GM21717 (cell line): ENCODE data around the gene PHIP.
"Not testable (repeated sequence)": the region's sequence is repeated elsewhere in the genome, so short reads cannot be mapped to it uniquely, and the experiment has no call there.

Experiments
- ATAC-seq: cut with Tn5 transposase; IDR thresholded peaks from one replicate; pipeline ENCODE4 v1.9.1; 2021; ENCODE audit warnings: mild to moderate bottlenecking, moderate library complexity; ENCODE audit not compliant: unreplicated experiment

Gene PHIP

DNA sequence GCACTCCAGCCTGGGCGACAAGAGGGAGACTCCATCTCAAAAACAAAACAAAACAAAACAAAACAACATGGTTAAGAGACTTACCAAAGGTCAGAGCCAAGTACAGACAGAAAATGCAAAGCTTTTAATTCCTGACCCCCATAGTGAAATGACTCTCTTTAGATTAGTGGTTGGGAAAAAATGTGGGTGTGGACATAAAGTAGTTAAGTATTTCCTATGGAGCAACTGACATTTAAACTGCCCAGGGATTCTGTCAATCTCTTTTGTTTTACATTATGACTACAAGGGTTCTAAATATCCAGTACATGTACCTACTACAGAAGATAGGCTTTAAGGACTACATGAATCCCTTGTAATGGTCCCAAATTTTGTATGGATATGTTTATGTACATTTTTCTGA lies 135.6 kb downstream of the PHIP start:
- no peak for ATAC-seq

DNA sequence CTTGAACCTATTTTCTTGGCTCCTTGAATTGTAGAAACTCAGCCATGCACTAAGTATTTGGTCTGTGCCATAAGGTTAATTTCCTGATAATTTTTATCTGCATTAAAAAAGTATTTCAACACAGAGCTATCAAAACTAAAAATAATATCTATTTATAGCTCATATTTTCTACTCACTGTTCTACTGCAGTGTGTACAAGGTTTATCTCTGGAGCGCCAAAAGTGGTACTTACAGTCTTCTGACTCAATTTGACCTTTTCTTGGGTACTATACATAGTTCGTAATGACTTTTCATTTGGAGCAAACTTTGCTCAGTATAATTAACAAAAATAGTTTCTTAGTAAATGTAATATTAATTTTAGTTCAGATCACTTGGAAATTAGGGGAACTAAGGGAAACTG lies 141.5 kb downstream of the PHIP start:
- no peak for ATAC-seq

DNA sequence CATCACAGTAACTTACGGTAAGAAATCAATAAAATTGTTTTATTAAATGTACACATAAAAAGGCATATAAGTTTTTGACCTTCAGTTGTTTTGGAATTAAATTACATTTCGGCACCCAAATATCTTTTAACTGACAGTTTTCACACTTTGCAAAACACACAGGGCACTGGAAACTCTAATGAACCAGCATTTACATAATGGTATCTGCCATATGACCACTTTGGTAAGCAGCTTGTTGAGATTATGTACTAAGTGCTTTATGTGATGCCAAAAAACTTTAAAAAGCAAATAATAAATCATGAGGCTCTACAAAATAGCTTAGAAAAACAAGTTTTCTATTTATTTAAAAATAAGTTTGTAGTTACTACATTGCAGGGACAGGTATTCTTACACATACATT lies 142.5 kb downstream of the PHIP start:
- ATAC-seq, result no peak

DNA sequence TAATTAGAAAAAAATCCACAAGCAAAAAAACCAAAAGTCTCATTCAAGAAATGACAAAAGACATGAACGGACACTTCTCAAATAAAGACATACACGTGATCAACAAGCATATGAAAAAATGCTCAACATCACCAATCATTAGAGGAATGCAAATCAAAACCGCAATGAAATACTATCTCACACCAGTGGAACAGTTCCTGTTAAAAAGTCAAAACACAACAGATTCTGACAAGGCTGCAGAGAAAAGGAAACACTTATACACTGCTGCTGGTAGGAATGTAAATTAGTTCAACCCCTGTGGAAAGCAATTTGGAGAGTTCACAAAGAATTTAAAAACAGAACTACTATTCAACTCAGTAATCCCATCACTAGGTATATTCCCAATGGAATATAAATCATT lies 152.7 kb downstream of the PHIP start:
- no peak for ATAC-seq

DNA sequence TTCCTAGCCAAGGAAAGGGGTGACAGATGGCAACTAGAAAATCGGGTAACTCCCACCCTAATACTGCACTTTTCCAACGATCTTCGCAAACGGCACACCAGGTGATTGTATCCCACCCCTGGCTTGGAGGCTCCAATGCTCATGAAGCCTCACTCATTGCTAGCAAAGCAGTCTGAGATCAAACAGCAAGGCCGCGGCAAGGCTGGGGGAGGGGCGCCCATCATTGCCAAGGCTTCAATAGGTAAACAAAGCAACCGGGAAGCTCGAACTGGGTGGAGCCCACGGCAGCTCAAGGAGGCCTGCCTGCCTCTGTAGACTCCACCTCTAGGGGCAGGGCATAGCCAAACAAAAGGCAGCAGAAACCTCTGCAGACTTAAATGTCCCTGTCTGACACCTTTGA lies 156.9 kb downstream of the PHIP start:
- not testable (repeated sequence) for ATAC-seq

DNA sequence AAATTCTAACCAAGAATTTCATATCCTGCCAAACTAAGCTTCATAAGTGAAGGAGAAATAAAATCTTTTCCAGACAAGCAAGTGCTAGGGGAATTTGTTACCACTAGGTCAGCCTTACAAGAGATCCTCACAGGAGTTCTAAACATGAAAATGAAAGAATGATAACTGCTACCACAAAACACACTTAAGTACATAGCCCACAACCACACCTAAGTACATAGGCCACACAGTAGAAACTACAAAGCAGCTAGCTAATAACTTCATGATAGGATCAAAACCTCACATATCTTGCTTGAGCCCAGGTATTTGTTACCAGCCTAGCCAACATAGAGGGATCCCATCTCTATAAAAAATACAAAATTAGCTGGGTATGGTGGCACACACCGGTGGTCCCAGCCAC lies 160.3 kb downstream of the PHIP start:
- no peak for ATAC-seq

DNA sequence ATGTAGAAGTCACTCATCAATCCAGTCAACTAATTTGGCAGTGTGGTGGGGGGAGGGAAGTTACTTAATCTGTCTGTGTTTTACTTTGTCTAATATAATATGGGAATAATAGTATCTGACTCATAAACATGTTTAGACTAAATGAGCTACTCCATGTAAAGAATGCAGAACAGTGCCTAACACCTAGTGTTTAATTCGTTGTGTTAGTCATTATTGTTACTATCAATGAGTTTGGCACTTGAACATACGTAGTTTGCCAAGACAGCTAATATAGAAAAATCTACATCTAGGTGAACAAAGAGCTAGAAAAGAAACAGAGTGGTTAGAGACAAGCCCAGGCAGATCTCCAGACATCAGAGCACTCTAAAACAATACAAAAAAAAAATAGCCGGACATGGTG lies 161.6 kb downstream of the PHIP start:
- ATAC-seq, result no peak

DNA sequence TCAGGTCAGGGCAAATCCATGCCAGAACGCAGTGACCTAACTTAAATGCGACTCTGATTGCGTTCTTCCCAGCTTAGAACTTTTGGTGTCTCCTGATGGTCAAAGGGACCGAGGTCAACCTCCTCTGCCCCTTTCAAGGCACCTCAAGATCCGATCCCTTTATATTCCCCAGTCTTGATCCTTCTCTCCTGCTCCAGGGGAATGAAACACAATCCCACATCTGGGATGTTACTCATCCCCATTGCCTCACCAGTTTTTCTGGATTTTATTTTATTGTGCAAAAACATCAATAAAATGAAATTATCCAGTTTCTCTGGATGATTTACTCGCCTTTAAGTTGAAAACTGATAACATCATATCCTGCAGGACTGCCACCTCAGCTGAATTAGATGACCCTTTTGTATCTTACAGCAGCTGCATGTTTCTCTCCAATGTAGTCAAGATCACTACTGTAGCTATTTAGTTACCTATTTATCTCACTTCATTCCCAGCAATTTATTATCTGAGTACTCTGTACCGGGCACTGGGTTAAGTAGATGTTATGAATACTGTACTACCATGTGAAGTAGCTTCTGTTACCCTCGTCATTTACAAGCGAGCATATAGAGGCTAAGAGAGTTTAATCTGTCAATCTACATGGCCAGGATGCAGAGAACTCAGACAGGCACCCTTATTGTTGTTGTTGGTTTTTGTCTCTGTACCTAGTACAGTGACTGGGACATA lies 166.7 kb downstream of the PHIP start:
- ATAC-seq, result no peak

DNA sequence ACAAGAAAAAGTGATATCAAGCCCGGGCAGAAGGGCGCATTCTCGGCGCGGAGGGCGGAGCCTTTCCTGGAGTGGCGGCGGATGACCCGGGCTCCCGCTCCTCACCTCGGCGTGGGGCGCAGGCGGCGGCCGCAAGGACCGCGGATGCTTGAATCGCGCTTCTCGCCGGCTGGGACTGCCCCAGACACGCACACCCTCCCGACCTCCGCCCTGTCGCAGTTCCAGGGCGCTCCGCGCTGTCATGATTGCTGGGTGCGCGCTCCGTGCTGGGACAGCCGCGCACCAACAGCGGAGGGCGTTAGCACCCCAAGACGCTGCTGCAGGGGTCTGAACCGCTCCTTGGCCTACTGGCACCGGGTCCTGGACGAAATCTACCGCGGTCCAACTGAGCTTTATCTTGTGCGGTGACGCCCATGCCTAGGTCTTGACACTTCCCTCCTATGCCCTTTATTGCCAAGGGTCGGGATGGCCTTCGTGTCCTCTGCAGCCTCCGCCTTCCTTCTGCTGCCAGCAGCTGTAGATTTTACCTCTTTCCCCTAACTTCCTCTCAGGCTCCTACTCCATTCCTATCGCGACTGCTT lies 167.4 kb downstream of the PHIP start:
- ATAC-seq, result peak; percentile 65

DNA sequence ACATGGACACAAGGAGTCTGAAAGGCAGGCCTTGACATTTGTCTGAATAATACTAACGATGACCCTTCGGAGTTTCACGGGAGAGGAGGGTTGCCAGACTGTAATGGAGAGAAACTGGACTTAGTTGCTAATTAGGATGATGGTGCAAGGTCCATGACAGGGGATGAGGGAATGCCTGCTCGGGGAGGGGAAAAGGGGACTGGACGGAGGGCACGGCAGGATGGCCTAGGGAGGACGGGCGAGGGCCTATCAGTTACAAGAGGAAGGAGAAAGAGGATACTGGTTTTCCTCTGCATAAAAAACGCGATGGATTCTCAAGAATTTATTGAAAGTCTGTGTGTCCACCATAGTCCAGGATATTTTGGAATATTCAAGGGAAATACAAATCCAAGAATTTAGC lies 168.0 kb downstream of the PHIP start:
- no peak for ATAC-seq

DNA sequence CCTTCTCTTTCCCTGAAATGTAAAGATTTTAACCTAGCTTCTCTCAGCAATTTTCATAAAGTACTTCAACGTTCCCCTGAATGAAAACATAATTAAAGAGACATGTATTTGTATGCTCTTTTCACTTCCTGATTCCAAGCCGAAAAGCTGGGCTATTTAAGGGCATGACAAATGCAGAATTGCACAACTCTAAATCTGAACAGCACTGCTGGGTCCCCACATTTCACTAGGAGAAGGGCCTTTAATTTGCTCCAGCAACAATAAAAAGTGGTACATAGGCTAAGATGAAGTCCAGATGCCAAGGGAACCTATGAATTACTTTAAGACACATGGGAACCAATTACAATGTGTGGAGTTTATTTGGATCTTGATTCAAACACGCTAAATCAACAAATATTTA lies 168.7 kb downstream of the PHIP start:
- ATAC-seq, result no peak

DNA sequence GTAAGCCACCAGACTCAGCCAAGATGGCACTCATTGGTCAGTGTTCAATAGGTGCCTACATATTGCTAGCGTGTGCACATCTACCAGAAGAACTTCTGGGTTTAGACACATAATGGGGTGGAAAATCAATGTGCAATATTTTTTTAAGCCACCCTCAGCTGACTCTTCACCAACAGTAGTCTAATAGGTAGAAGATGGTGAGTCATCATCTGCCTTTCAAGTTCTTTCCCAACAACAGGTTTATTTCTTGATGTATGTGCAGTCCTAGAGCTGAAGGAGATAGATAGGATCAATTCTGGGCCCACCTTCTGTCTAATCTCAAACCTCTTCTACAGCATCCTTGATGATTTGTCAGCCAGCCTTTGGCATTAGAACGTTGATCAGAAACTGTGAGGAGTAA lies 169.4 kb downstream of the PHIP start:
- ATAC-seq, result no peak

DNA sequence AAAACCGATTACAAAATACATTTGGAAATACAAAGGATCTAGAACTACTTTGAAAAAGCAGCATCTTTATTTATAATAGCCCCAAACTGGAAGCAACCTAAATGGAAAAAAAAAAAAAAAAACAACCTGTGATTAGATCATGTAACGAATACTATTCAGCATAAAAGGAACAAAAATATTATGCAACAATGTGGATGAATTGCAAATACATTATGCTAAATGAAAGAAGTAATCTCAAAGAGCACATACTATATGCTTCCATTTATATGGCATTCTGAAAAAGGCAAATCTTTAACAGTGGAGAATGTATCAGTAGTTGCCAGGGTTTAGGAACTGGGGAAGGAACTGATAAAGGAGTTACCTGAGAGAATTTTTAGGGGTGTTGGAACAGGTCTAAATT lies 181.8 kb downstream of the PHIP start:
- no peak for ATAC-seq

DNA sequence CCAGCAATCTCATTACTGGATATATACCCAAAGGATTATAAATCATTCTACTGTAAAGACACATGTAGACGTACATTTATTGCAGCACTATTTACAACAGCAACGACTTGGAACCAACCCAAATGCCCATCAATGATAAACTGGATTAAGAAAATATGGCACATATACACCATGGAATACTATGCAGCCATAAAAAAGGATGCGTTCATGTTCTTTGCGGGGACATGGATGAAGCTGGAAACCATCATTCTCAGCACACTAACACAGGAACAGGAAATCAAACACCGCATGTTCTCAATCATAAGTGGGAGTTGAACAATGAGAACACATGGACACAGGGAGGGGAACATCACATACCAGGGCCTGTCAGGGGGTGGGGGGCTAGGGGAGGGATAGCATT lies 188.2 kb downstream of the PHIP start:
- ATAC-seq, result not testable (repeated sequence)
